Nephron (organoid): ENCODE results near the gene KIF25.
A peak's percentile ranks its signal among the peaks of the same experiment; 100 is the strongest.

Experiments used
- H3K27ac Mint-ChIP-seq, 3 experiments: 2 replicates each; pipeline ENCODE4 v1.8.0; 2020; ENCODE audit warnings: mixed read lengths in 3 of 3, mild to moderate bottlenecking in 2 of 3, moderate library complexity in 1 of 3
- H3K27me3 Mint-ChIP-seq: 2 replicates; pipeline ENCODE4 v1.8.0; 2021; ENCODE audit warnings: low read depth, mild to moderate bottlenecking, moderate library complexity, mixed read lengths
- H3K36me3 Mint-ChIP-seq: 2 replicates; pipeline ENCODE4 v1.8.0; 2020; ENCODE audit warnings: low read depth, mixed read lengths
- H3K4me1 Mint-ChIP-seq: 2 replicates; pipeline ENCODE4 v1.8.0; 2020; ENCODE audit warnings: mixed read lengths
- H3K4me3 Mint-ChIP-seq, 3 experiments: 2 replicates each; pipeline ENCODE4 v1.8.0; 2020; ENCODE audit warnings: mild to moderate bottlenecking in 3 of 3, mixed read lengths in 3 of 3, moderate library complexity in 2 of 3
- H3K9me3 Mint-ChIP-seq: 2 replicates; pipeline ENCODE4 v1.8.0; 2020; ENCODE audit warnings: mixed read lengths
- CTCF ChIP-seq, 3 experiments: fragments of 200-600 bp; sonication (generic); IDR thresholded peaks; one replicate each; pipeline ENCODE4 v1.5.0; 2021; ENCODE audit warnings: antibody characterized with exemption in 3 of 3; ENCODE audit not compliant: unreplicated experiment in 3 of 3

KIF25 gene

DNA sequence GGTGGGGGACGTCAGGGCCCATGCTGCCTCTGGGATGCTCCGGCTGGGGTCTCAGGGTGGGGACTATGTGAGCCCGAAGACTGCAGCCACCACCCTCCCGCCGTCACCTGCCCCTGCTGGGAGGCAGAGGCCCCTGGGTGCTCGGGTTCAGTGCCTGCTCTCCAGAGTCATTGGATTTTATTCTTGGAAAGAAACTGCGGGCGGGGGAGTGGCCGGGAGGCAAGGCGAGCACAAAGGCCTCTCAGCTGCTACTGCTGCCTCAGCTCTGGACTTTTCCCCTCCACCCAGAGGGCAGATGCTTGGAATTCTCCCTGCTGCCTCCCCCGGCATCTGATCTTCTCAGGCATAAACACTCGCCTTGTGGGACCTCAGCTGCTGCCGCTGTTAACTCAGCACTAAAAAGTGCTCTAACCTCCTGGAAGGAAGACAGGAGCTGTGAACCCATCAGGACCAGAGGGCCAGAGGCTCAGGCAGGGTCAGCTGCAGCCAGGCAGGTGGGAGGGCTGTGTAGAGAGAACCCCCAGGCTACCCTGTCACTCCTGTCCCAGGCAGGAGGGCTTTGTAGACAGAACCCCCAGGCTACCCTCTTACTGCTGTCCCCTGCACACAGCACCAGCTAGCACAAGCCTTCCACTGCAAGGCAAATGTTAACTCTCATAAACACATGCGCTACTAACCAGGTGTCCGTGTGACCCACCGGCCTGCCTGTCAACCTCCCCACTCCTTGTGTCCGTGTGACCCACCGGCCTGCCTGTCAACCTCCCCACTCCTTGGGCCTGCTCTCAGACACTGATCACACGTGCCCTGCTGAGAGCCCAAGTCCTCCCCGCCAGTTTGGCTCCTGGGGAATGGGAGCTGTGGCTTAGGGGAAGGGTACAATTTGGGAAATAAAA is 90.9 kb downstream of the KIF25 start:
- H3K27me3 Mint-ChIP-seq, result peaks cover 13% of the 10 kb centered on the region

DNA sequence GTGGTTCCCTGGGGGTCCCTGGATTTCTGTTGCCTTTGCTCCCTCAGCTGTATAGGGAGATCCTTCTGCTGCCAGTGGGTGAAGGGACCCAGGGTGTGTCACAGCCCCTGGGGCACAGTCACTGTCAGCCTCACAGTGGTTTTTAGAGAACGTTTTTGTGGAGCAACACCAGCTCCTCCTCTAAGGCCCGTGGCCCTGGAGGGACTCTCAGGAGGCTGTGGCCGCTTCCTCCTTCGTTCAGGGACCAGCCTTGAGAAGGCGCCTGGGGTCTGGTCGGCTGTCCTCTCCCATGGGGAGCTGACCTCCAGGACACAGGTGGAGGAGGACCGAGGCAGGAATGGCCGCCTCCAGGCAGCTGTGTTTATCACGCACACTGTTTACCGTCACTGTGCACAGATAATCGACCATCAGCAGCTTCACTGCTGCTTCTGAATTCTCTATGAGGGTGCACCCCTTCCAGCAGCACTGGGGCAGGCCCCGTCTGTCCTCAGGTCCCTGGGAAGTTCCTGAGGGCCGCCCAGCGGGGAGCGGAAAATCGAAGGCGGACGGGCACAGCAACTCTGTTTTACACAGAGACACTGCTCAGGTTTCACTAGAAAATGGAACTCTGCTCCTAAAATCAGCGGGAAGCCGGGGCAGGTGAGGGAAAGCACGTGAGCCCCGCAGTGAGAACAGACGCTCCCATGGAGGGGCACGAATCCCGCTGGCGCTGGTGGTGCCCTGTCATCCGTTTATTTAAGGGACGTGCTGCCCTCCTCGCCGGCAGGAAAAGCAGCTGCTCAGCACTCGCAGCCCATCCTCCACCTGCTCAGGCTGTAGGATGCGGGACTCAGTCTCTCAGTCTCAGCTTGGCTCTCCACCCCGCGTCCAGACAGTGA is 92.0 kb downstream of the KIF25 start:
- no peak for TF ChIP-seq CTCF (IDR thresholded peaks at IDR 0.05; ENCODE audit: unreplicated experiment in 3 of 3)
- no peaks in the 10 kb centered on the region for H3K36me3 Mint-ChIP-seq
- peak overlapping the region; percentile 90 to 100 (median 94) for H3K27ac Mint-ChIP-seq
- no peaks in the 10 kb centered on the region for H3K9me3 Mint-ChIP-seq
- H3K4me3 Mint-ChIP-seq, result peak overlapping the region in 1 of 3 experiments; percentile 25
- peaks cover 18% of the 10 kb centered on the region for H3K27me3 Mint-ChIP-seq
- peaks cover 65% of the 10 kb centered on the region for H3K4me1 Mint-ChIP-seq

More for the DNA sequence above, 90.9 kb downstream of the KIF25 start:
- Mint-ChIP-seq H3K9me3 (no peaks in the 10 kb centered on the region), H3K36me3 (no peaks in the 10 kb centered on the region), H3K4me1 (peaks cover 70% of the 10 kb centered on the region), H3K4me3 (peak overlapping the region; percentile 47 to 52 (median 51)), H3K27ac (peak overlapping the region; percentile 94 to 100 (median 99))
- no peak for TF ChIP-seq CTCF (IDR thresholded peaks at IDR 0.05; ENCODE audit: unreplicated experiment in 3 of 3)

GRCh38 chr6:168090064-168090690 is 92.7 kb downstream of the KIF25 start:
- peak overlapping the region; percentile 90 to 100 (median 94) for H3K27ac Mint-ChIP-seq
- TF ChIP-seq CTCF (IDR thresholded peaks at IDR 0.05; ENCODE audit: unreplicated experiment in 3 of 3), result no peak
- peak overlapping the region in 2 of 3 experiments; percentile 25 to 26 for H3K4me3 Mint-ChIP-seq
- H3K36me3 Mint-ChIP-seq, result no peaks in the 10 kb centered on the region
- peaks cover 65% of the 10 kb centered on the region for H3K4me1 Mint-ChIP-seq
- H3K9me3 Mint-ChIP-seq, result no peaks in the 10 kb centered on the region
- peaks cover 18% of the 10 kb centered on the region for H3K27me3 Mint-ChIP-seq

- Mint-ChIP-seq H3K4me3 (no peak overlapping the region), H3K27me3 (peaks cover 21% of the 10 kb centered on the region), H3K27ac (peak overlapping the region; percentile 90 to 100 (median 94)), H3K4me1 (peaks cover 68% of the 10 kb centered on the region), H3K36me3 (no peaks in the 10 kb centered on the region), H3K9me3 (no peaks in the 10 kb centered on the region)
- TF ChIP-seq CTCF (IDR thresholded peaks at IDR 0.05; ENCODE audit: unreplicated experiment in 3 of 3), result no peak
Measured at GRCh38 chr6:168090706-168091105, 93.2 kb downstream of the KIF25 start.

DNA sequence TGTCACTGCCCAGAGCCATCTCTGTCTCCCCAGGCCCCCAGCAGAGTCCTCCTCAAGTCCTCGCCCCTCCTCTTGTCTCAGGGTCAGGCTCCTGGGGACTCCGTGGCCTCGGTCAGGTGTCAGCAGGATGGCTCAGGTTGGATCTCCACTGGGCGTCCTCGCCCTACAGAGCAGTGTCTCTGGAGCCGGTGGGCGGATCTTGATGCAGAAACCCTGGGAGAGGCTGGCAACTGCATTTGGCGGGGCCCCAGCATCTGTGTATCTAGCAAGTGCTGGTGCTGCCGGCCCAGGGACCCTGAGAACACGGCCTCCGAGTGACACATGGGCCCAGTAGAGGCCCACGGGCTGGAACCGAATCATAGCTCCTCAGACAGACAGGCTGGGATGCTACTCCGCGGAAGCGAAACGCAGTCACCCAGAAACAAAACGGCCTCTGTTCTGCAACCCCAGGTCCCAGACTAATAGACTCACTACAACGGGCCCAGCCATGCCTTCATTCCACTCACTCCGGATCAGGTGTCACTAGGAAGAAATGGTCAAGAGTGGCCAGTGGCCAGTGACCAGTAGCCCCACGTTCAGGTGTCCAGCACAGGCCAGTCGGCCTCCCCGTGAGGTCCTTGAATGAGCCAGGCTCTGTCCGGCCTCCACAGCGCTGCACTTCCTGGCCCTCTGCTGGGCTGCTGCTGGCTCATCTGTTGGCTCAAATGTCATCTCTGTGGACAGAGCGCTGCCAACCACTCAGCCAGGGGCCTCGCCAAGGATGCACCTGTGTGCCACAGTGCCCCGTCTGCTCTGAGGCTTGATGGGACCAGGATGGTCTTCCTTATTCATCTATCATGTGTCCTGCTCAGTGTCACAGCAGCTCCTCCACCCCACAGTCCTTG is 94.2 kb downstream of the KIF25 start:
- TF ChIP-seq CTCF (IDR thresholded peaks at IDR 0.05; ENCODE audit: unreplicated experiment in 3 of 3), result no peak
- H3K36me3 Mint-ChIP-seq, result no peaks in the 10 kb centered on the region
- no peak overlapping the region for H3K4me3 Mint-ChIP-seq
- H3K4me1 Mint-ChIP-seq, result peaks cover 72% of the 10 kb centered on the region
- peak overlapping the region; percentile 90 to 100 (median 94) for H3K27ac Mint-ChIP-seq
- no peaks in the 10 kb centered on the region for H3K9me3 Mint-ChIP-seq
- peaks cover 23% of the 10 kb centered on the region for H3K27me3 Mint-ChIP-seq
